NCI-H82 (cell line): ENCODE measurements around the gene P2RY2.
A peak's percentile ranks its signal among the peaks of the same experiment; 100 is the strongest.
"Not testable (repeated sequence)": the region's sequence is repeated elsewhere in the genome, so short reads cannot be mapped to it uniquely, and the experiment has no call there.

Source experiments
- DNase-seq: peaks from one replicate; lab custom pipeline; 2025; lab: John Stamatoyannopoulos, UW

Gene P2RY2

DNA sequence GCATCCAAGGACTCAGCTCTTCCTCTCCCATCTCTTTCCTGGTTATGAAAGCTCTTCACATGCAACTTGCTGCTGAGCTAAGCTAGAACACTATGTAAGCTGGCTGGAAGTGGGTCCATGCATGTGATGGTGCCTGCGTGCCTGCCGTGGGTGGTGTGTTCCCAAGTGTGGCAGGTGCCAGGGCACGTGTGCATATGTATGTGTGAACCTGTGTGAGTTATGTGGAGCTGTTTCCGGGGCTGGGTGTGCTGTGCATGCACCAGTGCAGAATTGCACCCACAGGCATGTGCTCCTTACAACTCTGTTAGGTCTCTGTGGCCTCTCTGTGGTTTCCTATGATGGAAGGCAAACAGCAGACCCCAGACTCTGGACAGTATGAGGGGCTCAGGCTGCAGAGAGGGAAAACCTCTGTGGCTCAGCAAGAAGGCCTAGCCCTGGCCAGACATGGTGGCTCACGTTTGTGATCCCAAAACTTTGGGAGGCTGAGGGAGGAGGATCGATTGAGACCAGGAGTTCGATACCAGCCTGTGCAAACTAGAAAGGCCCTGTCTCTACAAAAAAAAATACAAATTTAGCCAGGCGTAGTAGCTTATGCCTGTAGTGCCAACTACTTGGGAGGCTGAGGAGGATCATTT is 49.9 kb downstream of the P2RY2 start:
- no peak for DNase-seq

DNA sequence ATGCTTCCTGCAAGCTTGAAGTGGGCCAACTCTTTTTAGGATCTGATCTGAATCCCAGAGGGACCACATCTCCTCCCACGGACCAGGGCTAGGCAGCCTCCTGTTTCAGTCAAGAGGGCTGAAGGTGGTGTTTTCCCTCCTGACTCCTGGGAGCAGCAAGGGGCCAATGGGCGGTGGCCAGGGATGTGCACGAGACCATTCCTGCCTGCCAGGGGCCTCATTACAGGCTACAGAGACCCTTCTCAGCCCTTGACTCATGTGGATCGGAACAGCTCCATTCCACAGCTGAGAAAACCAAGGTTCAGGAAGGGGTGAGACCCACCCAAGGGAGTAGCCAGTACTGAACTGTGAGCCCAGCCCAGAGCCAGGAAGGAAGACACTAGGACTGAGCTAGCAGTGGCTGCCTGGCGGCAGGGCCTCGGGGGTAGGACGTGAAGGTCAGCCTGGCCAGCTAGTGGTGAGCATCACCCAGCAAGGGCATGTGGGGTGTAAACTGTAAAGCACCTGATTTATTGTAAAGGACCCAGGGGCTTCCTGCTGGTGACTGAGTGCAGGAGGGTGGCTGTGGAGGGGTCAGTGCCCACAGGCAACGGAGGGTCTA is 50.7 kb downstream of the P2RY2 start:
- no peak for DNase-seq

DNA sequence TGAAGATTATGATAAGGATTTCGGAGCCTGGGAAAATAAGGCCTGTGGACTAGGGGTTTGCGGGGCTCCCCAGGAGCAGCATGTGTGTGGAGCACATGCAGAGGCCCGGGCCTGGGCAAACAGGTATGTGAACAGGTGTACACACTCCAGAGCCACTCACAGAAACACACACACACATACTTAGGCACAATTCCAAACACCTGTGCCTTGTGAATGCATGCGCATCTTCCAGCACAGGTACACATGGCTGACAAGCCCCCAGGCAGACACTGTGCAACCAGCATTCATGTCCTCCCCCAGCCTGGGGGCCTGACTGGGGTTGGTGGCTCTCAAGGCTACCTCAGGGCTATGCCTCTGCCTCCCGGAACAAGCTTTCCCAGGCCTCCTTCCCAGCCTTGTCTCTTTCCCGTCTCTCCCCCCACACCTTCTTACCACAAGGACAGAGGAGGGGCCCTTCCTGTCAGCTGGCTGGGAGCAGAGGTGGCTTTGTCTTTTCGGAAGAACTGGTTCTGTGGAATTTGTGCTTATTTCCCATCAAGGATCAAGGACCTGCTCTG is 51.5 kb downstream of the P2RY2 start:
- DNase-seq, result no peak

DNA sequence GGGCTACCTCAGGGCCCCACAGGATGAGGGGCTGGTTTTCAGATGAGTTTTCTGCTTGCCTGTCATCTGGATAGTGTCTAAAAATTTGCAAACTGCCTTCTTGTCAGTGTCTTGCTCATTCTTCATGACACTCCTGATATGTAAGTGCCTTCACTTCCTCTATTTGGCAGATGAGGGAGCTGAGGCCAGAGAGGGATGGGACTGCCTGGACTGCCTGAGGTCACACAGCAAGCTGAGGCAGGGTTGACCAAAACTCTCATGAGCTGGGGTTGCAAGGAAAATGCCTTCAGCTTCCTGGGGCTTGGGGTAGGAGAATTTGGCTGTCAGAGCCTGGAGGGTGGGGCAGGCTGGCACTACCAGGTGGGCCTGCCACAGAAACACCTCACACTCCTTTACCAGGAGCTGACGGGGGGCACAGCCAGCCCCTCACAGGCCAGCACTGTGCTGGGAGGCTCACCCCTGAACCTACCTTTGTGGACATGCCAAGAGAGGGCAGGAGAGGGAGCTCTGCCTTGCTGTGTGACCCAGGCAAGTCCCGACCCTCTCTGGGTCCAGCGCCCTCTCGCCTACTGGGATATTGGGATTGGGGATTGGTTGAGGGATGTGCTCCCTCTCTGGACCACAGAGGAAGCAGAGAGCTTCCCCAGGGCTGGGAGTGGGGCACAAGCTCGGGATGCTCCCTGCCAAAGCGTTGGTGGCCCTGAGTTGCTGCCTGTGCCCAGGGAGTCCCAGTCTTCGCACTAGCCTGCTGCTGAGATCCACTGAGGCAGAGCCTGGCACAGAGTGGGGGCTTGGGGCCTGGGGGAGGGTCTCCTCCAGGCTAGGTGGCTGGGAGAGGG is 52.2 kb downstream of the P2RY2 start:
- DNase-seq, result no peak

DNA sequence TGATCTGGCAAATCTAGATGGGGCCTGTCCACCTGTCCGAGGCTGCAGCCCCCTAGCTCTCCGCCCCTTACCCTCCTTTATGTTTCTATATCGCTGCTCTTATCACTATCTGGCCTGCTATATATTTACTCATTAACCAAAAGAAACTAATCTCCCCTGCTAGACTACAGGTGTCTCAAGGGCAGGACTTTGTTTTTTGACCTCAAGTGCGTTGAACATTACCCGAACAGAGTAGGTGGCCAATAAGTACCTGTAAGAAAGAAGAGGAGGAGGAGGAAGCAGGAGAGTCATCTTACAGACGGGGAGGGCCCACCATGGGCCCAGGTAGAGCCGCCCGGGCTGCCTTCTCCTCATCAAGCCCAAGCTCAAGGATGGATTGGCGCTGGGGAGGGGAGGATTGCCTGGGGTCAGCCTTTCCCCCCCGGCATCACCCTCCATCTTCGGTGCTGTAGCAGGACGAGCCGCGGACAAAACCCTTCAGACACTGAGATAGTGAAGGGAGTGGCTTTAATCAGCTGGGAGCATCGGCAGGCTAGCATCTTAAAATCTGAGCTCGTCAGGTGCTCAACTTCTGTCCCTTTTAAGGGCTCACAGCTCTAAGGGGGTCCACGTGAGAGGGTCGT is 52.9 kb downstream of the P2RY2 start:
- DNase-seq, result no peak

DNA sequence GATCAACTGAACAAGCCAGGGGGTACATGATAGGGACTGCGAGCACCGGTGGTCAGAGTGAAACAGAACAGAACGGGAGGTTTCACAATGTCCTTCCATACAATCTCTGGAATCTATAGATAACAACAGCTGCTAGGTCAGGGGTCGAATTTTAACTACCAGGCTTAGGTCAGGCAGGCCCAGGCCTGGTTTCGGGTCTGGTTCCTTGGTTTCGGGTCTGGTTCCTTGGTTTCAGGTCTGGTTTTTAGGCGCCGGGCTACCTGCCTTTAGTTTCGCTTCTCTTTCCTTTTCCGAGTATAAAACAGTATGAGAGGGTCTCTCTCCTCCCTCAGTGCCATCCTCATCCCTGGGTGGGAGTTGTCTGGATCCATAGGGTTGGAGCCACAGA is 53.4 kb downstream of the P2RY2 start:
- not testable (repeated sequence) for DNase-seq

DNA sequence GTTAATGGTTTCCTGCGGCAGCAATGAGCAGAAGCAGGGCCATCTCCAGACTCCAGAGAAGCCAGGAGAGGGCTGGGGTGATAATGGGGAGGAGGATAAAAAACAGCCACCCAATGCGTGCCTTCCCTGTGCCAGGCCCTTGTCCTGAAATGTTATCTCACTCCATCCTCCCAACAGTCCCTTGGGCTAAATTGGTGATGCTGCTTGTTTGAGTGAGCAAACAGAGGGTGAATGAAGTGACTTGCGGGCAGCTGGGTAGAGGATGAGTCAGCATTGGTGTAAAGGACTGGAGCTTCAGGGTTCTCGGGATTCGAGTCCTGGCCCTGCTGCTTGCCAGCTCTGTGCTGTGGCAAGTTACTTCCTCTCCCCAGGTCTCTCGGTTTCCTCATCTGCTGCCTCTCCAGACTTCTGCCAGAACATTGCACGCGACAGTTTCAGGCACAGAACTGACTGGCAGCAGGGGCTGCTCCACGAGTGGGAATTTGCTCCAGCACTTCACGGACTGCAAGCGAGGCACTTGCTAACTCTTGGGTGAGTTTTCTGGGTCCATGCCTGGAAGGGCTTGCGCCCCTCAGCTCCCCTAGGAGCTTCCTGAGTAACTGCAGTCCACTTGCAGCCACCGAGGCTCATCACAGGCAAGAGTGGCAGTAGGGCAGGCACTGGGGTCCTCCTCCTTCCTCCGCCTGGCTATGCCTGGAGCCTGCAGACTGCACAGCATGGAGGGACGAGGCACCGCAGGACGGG is 54.0 kb downstream of the P2RY2 start, which contains the start of gene P2RY6:
Gene P2RY6 (plus strand): TSS at position 403 of the 744 bp plus-strand sequence. CDS start 24,181 bp downstream, outside the sequence.
- DNase-seq, result no peak

DNA sequence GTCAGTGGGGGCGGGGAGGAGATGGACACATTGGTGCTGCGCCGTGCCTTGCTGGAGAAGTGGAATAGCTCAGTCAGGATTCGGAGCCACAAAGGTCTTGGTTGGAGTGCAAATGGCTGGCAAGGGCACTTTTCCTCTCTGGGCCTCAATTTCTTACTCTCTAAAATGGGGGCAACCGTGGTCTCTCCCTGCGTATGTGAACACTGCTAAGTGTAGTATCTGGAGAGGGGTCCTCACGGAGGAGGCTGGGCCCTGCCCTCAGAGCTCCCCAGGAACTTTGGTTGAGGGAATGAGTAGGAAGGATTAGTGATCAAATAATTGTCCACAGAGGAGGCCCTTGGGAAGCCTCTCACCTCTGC is 54.6 kb downstream of the P2RY2 start:
- DNase-seq, result no peak

DNA sequence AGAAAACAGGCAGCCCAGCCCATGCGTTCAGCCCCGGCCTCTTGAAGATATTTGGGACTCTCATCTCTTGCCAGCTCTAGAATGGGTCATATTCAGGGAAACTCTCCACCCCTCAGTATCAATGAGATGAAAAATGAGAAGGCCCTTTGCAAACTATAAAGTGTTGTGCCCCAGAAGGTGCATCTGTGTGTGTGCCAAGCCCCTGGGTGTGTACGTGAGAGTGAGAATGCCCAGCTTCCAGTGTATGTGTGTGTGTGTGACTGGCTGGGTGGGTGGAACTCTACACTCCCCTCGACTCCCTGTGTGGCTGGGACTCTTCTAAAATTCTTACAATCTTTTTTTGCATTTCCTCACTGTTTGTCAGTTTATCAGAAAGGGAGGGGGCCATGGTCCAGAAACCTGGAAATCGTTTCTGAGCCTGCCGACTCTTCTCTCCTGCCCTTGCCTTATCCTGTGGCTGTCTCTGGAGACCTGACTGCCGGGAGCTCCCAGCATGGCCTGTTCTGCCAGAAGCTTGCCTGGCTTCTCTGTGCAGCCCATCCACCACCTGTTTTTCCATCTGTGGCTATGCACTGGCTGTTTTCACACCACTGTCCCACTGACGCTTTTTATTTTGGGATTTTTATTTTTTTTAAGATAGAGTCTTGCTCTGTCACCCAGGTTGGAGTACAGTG is 55.3 kb downstream of the P2RY2 start:
- no peak for DNase-seq

DNA sequence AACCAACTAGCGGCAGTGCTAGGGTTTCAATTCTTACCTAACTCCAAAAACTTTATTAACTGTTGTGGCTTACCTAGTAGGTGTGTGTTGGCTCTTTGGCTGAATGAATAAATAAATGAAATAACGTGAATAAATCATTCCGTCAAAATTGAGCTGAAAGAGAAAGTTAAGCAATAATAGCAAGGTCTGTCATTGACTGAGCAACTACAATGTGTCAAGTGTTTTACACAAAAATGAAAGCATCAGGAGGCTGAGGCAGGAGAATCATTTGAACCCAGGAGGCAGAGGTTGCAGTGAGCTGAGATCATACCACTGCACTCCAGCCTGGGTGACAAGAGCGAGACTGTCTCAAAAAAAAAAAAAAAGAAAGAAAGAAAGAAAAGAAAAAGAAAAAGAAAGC is 56.1 kb downstream of the P2RY2 start:
- not testable (repeated sequence) for DNase-seq

DNA sequence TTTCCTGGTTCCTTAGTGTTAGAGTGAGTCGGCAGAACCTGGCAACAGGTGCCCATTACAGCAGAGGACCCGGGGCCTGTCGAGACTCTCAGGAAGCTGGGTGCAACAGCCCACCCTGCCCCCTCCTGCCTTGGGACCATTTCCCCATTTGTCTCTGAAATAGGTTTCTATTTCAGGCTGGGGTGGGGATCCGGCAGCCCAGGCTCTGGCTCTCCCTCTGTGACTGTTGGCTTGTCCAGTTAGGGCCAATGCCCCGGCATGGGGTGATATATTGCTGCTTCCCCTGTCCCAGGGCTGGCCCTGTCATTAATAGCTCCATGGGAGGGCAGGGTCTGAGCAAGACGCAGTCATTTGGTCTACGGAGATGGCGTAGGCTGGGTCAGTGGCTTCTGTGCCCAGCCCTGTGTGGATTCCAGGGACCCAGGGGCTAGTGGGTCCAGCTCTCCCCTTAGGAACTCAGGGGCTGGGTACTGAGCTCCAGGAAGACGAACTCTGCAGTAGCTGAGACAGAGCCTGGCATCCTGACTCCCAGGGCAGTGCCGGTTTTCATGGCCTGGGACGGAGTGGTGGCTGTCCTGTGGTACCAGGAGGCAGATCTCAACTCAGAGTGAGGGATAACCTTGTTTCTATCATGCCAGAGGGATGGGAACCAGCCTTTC is 56.8 kb downstream of the P2RY2 start:
- DNase-seq, result no peak

DNA sequence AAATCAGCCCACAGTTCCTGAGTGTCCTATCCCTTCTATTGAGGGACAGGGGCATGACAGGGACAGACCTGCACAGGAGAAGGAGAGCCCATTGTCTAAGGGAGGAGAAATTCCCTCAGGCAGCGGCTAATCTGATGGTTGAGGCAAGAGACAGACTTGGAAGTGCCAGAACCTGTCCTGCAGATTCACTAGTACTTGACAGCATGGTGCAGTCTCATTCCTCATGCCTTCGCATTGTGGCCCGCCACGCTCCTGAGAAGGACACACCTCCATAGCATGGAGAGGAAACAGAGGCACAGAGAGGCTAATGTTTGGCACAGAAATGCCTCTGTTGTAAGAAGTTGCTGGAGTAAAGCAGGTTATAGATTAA is 57.3 kb downstream of the P2RY2 start:
- DNase-seq, result no peak

DNA sequence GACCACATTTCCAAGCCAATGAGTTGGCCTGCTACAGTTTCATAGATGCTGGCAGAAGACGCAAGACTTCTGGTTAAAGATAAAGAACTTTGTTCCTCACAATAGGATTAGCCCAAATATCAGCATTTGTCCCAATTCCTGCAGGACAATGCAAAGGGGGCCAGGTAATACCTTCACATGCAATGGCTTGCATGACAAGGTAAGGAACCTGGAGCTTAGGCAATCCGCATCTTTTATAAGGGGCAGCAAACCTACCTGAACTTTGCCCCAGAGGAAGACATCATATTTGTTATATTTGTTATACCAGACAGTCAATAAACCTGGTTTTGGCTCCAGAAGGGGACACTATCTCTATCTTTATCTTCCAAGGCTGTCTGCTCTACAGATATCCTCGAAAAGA is 59.4 kb downstream of the P2RY2 start:
- no peak for DNase-seq

DNA sequence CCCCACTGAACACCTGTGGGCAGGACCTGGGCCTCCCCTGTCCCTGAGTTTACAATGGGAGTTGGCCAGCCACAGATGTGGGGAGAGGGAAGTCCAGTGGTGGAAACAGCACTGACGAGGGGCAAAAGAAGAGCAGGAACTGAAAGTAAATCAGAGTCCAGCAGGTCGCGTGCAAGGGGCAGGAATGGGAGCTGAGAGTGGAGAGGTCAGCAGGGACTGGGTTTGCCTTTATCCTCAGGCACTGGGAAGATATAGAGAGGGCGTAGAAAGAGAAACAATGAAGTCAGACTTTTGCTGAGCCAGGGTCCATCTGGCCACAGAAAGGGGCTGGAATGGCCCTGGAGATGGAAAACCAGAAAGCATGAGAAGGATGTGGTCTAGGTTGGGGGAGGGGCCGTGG is 62.5 kb downstream of the P2RY2 start:
- DNase-seq, result no peak

DNA sequence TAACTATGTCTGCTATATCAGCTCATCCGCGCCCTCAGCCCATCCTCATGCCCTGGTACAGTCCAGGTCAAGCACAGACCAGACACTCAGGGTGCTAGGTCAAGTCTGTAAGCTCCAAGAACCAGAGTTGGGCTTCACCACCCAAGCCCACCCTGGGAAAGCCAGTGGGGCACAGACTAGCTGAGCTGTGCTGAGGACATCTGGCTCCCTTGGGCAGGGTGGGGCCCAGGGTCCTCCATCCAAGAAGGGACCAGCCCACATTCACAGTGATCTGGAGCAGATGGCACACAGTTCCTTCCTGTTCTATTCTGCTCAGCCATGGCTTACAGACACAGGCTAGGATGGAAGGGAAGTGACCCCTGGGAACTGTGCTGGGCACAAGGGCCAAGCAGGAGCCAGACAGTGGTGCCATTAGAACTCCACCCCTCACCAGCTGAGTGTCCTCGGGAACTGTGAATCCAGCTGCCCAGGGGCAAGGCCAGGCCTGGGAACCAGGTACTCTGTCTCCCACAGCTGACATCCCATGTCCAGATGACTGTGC is 63.2 kb downstream of the P2RY2 start:
- peak; percentile 12 for DNase-seq

DNA sequence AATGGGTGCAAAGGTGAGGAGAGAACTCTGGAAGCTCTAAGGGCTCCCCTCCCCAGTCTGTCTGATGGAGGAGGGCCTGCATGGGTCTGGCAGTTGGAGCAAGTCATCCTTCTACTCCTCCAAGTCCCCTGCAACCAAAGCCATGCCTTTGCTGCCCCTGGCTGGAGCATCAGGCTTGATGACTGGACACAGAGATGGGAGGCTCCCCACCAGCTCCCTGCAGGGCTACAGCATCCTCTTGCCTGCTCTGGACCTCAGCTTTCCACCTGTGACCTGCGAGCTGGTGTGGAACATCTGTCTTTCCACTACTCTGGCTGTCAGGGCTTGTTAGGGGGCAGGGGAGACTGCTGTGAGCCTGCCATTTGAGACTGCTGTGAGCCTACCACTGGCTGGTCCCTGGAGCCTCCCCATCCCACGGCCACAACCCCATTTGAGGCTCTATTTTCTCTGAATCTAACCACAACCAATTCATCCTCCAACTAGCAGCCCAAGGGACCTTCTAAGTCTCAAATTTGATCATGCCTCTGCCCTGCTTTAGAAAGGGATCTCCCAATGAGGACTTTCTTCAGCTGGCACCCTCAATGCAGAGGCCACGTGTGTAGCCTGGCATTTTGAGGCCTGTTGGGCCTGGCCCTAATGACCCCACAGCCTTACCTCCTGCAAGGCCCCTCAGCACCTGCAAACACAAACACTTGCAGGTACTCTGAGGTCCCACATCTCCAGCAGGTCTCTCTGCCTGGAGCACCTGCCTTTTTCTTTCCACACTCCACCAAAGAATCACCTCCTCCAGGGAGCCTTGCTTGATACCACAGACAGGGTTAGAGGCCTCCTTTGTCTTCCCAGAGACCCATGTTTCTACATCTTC is 63.9 kb downstream of the P2RY2 start:
- DNase-seq, result no peak

DNA sequence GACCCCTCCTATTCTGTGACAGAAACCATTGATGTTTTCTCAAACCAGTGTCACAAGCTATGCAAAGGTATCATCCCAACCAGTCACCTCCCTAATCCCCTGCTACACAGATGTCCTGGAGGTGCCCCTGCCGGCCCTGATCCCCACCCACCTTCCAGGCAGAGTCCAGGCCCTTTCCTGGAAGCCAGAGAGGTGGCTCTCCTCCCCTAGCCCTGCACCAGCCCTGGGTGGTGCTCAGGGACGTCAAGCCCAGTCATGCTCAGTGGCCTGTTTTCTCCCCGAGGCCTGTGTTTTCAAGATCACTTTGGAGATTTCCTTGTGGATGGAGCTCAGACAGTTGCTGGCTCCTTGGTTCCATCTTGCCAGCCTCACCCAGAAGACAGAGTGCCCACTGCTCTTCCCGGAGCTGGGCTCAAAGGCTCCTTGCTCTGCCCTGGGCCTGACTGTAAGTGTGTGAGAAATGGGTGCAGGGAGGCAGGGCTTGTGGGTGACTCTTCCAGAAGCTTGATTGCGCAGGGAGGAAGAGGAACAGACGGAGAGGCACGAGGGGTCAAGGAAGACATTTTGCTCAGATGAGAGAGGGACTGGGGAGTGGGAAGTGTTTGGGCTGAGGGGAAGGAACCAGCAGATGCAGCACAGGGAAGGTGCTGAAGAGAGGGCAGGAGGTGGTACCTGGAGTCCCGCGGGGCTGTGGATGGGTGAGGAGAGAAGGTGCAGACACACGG is 65.4 kb downstream of the P2RY2 start:
- DNase-seq, result peak; percentile 40

DNA sequence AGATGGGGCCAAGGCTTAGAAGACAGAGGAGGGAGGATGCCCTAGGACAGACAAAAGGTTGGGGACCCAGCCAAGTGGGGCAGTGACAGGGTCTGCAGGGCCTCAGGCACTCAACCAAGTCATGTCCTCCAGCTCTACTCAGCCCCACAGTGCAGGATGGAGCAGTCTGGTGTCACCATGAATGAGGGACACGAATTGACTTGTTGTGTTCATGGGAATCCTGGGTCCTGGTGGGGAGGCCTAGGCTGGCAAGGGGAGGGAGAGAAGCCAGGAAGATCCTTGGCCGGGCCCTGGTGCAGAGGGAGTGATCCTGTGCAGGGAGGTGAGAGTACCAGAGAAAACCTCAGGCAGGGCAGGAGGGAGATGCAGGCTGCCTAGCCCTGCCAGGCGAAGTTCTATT is 66.0 kb downstream of the P2RY2 start:
- DNase-seq, result no peak

DNA sequence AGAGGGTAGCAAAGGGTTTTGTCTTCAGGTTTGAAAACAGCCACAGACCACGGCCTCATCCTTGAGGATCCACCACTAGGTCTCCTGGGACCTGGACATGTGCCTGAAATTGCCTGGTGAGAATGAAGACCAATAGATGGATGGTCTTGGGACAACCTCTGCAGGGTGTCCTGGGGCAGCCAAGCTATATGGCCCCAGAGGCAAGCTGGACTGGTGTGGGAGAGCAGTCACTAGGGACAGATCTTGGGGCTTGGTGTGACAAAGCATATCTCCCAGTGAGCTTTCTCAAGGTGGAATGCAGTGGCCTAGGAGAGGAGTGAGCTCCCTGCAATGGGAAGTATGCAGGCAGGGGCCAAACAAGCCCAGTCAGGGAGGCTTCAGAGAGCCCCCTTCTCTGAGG is 67.6 kb downstream of the P2RY2 start:
- no peak for DNase-seq
